SK-N-SH (cell line): Measurements from ENCODE around the gene MXRA8. TPM values are rescaled to one million over a fixed set of nuclear protein-coding genes. Genes with fewer than 3 reads are reported as not detected.

Experiments
- CTCF ChIA-PET: fragments of 300-600, 350-600 bp; formaldehyde crosslinking; extraction: SDS; loops from one replicate; lab custom pipeline; 2021; lab: Yijun Ruan, JAX
- POLR2A ChIA-PET: fragments of 350-600 bp; sonication (Branson Sonifier 250); formaldehyde crosslinking; extraction: SDS; loops from one replicate; lab custom pipeline; 2020; ENCODE audit warnings: antibody characterized with exemption, inconsistent platforms; lab: Yijun Ruan, JAX
- DNase-seq: peaks from one replicate; pipeline ENCODE4 v3.0.0; 2012
- H2AFZ ChIP-seq: fragments of 200-600 bp; sonication (generic); 2 replicates; pipeline ENCODE4 v1.8.1; 2016; ENCODE audit warnings: antibody characterized with exemption, mild to moderate bottlenecking, low read depth
- H3F3A ChIP-seq: fragments of 200-600 bp; sonication (generic); replicated peaks from 2 replicates; pipeline ENCODE3; 2016; ENCODE audit warnings: antibody characterized with exemption, mild to moderate bottlenecking; ENCODE audit not compliant: insufficient read depth
- H3K27ac ChIP-seq, 2 experiments: fragments of 200-500 bp in 1 of 2; fragments of 200-600 bp in 1 of 2; sonication (Bioruptor generic) in 1 of 2; sonication (generic), shearing (Covaris generic) in 1 of 2; 2 replicates each; pipeline versions ENCODE4 v1.5.1 to v1.6.1; 2014 to 2016; ENCODE audit warnings: low read depth in 2 of 2, inconsistent platforms in 1 of 2, low read length in 1 of 2, mild to moderate bottlenecking in 1 of 2, mixed read lengths in 1 of 2
- H3K27me3 ChIP-seq: fragments of 200-600 bp; sonication (generic), shearing (Covaris generic); 2 replicates; pipeline ENCODE4 v1.6.1; 2016; ENCODE audit warnings: mixed run types; ENCODE audit not compliant: insufficient read depth
- H3K36me3 ChIP-seq, 2 experiments: fragments of 200-500 bp in 1 of 2; fragments of 200-600 bp in 1 of 2; sonication (Bioruptor generic) in 1 of 2; sonication (generic) in 1 of 2; replicated peaks in 1 of 2; 2 replicates each; pipeline versions ENCODE3 to v1.5.1; 2014 to 2016; ENCODE audit warnings: low read length in 1 of 2, mild to moderate bottlenecking in 1 of 2; ENCODE audit not compliant: insufficient read depth in 2 of 2, control insufficient read depth in 1 of 2
- H3K4me1 ChIP-seq, 2 experiments: fragments of 200-500 bp in 1 of 2; fragments of 200-600 bp in 1 of 2; sonication (Bioruptor generic) in 1 of 2; sonication (generic), shearing (Covaris generic) in 1 of 2; 2 replicates each; pipeline versions ENCODE4 v1.5.1 to v1.6.1; 2014 to 2016; ENCODE audit warnings: low read depth in 1 of 2, low read length in 1 of 2, mixed run types in 1 of 2; ENCODE audit not compliant: insufficient read depth in 2 of 2, control insufficient read depth in 1 of 2
- H3K4me2 ChIP-seq: fragments of 200-600 bp; sonication (generic), shearing (Covaris generic); 2 replicates; pipeline ENCODE4 v1.6.1; 2017; ENCODE audit warnings: mixed run types
- H3K4me3 ChIP-seq, 2 experiments: fragments of 200-500 bp in 1 of 2; fragments of 200-600 bp in 1 of 2; sonication (Bioruptor generic) in 1 of 2; sonication (generic), shearing (Covaris generic) in 1 of 2; 2 replicates each; pipeline versions ENCODE4 v1.5.1 to v1.8.1; 2014 to 2016; ENCODE audit warnings: low read depth in 2 of 2, inconsistent platforms in 1 of 2, low read length in 1 of 2, mild to moderate bottlenecking in 1 of 2, mixed read lengths in 1 of 2, moderate library complexity in 1 of 2
- H3K79me2 ChIP-seq: fragments of 200-600 bp; sonication (generic); 2 replicates; pipeline ENCODE4 v1.8.1; 2017; ENCODE audit warnings: mild to moderate bottlenecking; ENCODE audit not compliant: insufficient read depth
- H3K9ac ChIP-seq: fragments of 200-600 bp; sonication (generic); 2 replicates; pipeline ENCODE4 v1.6.1; 2017; ENCODE audit warnings: mixed run types
- H3K9me2 ChIP-seq: fragments of 200-600 bp; sonication (generic); 2 replicates; pipeline ENCODE4 v1.6.1; 2017; ENCODE audit warnings: mixed run types
- H3K9me3 ChIP-seq: fragments of 200-600 bp; sonication (generic); 2 replicates; pipeline ENCODE4 v1.6.1; 2017; ENCODE audit warnings: mixed run types, mild to moderate bottlenecking, moderate library complexity
- H4K20me1 ChIP-seq: fragments of 200-600 bp; sonication (generic); 2 replicates; pipeline ENCODE4 v1.6.1; 2017; ENCODE audit warnings: mild to moderate bottlenecking, mixed run types; ENCODE audit not compliant: insufficient read depth
- CHD2 ChIP-seq: fragments of 150-350 bp; IDR thresholded peaks from 2 replicates; pipeline ENCODE4 v1.6.1; 2018; ENCODE audit warnings: low read length; ENCODE audit not compliant: partially characterized antibody
- CTCF ChIP-seq: fragments of 200-600 bp; sonication (generic); IDR thresholded peaks from 2 replicates; pipeline ENCODE4 v1.6.1; 2017; ENCODE audit warnings: antibody characterized with exemption, mild to moderate bottlenecking, moderate library complexity
- ELF1 ChIP-seq: IDR thresholded peaks from 2 replicates; pipeline ENCODE4 v1.4.0; 2012
- EP300 ChIP-seq, 2 experiments: IDR thresholded peaks; 2 replicates each; pipeline versions ENCODE4 v1.4.0 to v1.6.1; 2012; ENCODE audit warnings: borderline replicate concordance in 1 of 2, low read depth in 1 of 2, low read length in 1 of 2
- FOXM1 ChIP-seq: IDR thresholded peaks from 2 replicates; pipeline ENCODE4 v1.4.0; 2012; ENCODE audit warnings: low read depth, mild to moderate bottlenecking
- GABPA ChIP-seq: IDR thresholded peaks from 2 replicates; pipeline ENCODE4 v1.4.0; 2012; ENCODE audit warnings: low read depth, mild to moderate bottlenecking
- GATA2 ChIP-seq: sonication (generic); formaldehyde crosslinking; IDR thresholded peaks from 2 replicates; pipeline ENCODE4 v1.5.0; 2020; ENCODE audit warnings: mild to moderate bottlenecking, missing genetic modification reagents
- IRF3 ChIP-seq: fragments of 150-350 bp; IDR thresholded peaks from 2 replicates; pipeline ENCODE4 v1.6.1; 2016; ENCODE audit warnings: mild to moderate bottlenecking, low read depth, low read length
- MEF2A ChIP-seq: IDR thresholded peaks from 2 replicates; pipeline ENCODE4 v1.4.0; 2012; ENCODE audit warnings: low read depth, borderline replicate concordance
- NRF1 ChIP-seq: IDR thresholded peaks from 2 replicates; pipeline ENCODE4 v1.6.1; 2012; ENCODE audit warnings: low read depth, mild to moderate bottlenecking, low read length
- RCOR1 ChIP-seq: fragments of 150-350 bp; IDR thresholded peaks from 2 replicates; pipeline ENCODE4 v1.6.1; 2017; ENCODE audit warnings: antibody characterized with exemption, low read length
- REST ChIP-seq: IDR thresholded peaks from 2 replicates; pipeline ENCODE4 v1.6.1; 2012; ENCODE audit warnings: mild to moderate bottlenecking, low read depth, low read length, moderate library complexity
- RFX5 ChIP-seq: IDR thresholded peaks from 2 replicates; pipeline ENCODE4 v1.6.1; 2012; ENCODE audit warnings: mild to moderate bottlenecking, improper control_type of control experiment, low read length
- RXRA ChIP-seq: IDR thresholded peaks from 2 replicates; pipeline ENCODE4 v1.4.0; 2012; ENCODE audit warnings: low read depth, mild to moderate bottlenecking, borderline replicate concordance
- SIN3A ChIP-seq: IDR thresholded peaks from 2 replicates; pipeline ENCODE4 v1.6.1; 2012; ENCODE audit warnings: low read depth, mild to moderate bottlenecking, low read length, moderate library complexity, borderline replicate concordance
- TEAD4 ChIP-seq: IDR thresholded peaks from 2 replicates; pipeline ENCODE4 v1.4.0; 2012; ENCODE audit warnings: mild to moderate bottlenecking, borderline replicate concordance; ENCODE audit not compliant: insufficient read depth
- YY1 ChIP-seq: IDR thresholded peaks from 2 replicates; pipeline ENCODE4 v1.4.0; 2012; ENCODE audit warnings: low read depth, mild to moderate bottlenecking
- ZBTB33 ChIP-seq: IDR thresholded peaks from 2 replicates; pipeline ENCODE4 v1.4.0; 2012; ENCODE audit warnings: low read depth, borderline replicate concordance
- WGBS: methylation state at CpG from one replicate; pipeline ENCODE4 v1.1.6; 2017; ENCODE audit warnings: low lambda C conversion rate; 5-methylcytosine and 5-hydroxymethylcytosine counted together
- polyA plus RNA-seq, 3 experiments: library from polyadenylated mRNA; depleted of rRNA; stranded (reverse); fragments of >200 nt; gene quantifications; 2 replicates each; pipeline ENCODE4 v1.2.3, GENCODE V29; 2012
- TF ChIP-seq, protein P1 (sequence below): IDR thresholded peaks from 2 replicates; pipeline ENCODE4; 2012
- TF ChIP-seq, protein P2 (sequence below): IDR thresholded peaks from 2 replicates; pipeline ENCODE4 v1.4.0; 2012; ENCODE audit warnings: low read depth
- TF ChIP-seq, protein P3 (sequence below): IDR thresholded peaks from 2 replicates; pipeline ENCODE4 v1.4.0; 2012; ENCODE audit warnings: low read depth, borderline replicate concordance

The MXRA8 gene
- polyA plus RNA-seq, 1 of the 3 experiments (the other 2 are of a cell fraction), result 2.5 TPM

DNA sequence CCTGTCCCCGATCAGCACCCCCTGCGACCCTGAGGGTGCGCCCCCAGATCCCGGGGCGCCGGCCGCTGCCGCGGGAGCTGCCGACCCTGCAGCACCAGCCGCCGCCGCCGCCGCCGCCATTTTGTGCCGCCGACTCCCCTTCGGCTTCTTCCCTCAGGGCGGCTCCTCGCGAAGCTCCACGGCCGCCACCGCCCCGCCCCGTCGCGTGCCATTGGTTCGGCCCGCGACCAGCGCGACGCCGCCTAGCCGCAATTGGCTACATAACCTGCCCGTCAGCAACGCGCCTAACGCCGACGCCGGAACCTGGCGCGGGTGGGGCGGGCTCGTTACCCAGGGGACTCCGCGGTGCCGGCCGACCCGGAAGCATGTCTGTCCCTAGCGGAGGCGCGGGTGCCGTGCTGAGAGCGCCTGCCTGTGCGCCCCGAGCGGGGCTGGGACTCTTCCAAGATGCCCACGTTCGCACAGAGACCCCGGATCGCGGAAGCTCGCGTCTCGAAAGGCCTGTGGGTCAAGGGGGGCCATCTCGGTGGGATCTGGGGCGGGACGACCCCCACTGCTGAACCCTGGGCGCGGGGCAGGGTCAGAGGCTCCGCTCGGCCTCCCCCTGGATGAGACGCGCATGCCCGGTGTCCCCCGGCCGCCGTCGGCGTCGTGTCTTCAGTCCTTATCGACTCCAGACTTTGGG lies 41.0 kb upstream of the MXRA8 start, which contains the start of gene CCNL2:
Gene CCNL2, minus strand, starts transcription at position 149 of the 685 bp plus-strand sequence. Its CDS starts 29 bp downstream, at position 120.
- H3K9me3 ChIP-seq, result no peaks in the 10 kb centered on the region
- peak; percentile 99 for DNase-seq
- H3F3A ChIP-seq, result peaks cover 28% of the 10 kb centered on the region
- H3K27ac ChIP-seq, result peak within 1 kb of the TSS; percentile 72 to 85
- ChIA-PET POLR2A (interaction anchor here (0.6 to 2.1 kb wide), 6 partner anchors 8 to 28 kb away, joined by 3 to 15 read pairs (median 6); partner anchors contain the start of genes AURKAIP1 and MRPL20), CTCF (interaction anchor here (0.7 to 3.8 kb wide), 8 partner anchors 8 to 219 kb away, joined by 3 to 16 read pairs (median 3); partner anchors contain the start of genes ATAD3A and MRPL20)
- H3K9ac ChIP-seq, result peak within 1 kb of the TSS; percentile 93
- H3K4me2 ChIP-seq, result peak within 1 kb of the TSS; percentile 94
- peaks cover 91% of the 10 kb centered on the region for H3K79me2 ChIP-seq
- peaks cover 24 to 35% of the 10 kb centered on the region in 2 experiments for H3K36me3 ChIP-seq
- peaks cover 6 to 23% of the 10 kb centered on the region in 2 experiments; a peak in 1 of 4 replicates for H3K4me1 ChIP-seq
- H3K9me2 ChIP-seq, result no peaks in the 10 kb centered on the region
- H3K4me3 ChIP-seq, result peak within 1 kb of the TSS; percentile 74 to 78
- H2AFZ ChIP-seq, result peak within 1 kb of the TSS; percentile 63; the same call in 1 of the 2 replicates
- WGBS, result no CpG with 5 or more reads among the region's 86 CpGs
- H3K27me3 ChIP-seq, result no peaks in the 10 kb centered on the region
- no peaks in the 10 kb centered on the region for H4K20me1 ChIP-seq
- peak; percentile 95 for TF ChIP-seq ELF1
- TF ChIP-seq CTCF, result peak; percentile 53
- TF ChIP-seq ZBTB33, result peak; percentile 80
- TF ChIP-seq TEAD4, result no peak
- peak; percentile 52 for TF ChIP-seq NRF1
- TF ChIP-seq YY1, result peak; percentile 91
- TF ChIP-seq REST, result no peak
- no peak for TF ChIP-seq RXRA
- TF ChIP-seq EP300 (IDR thresholded peaks at IDR 0.05; ENCODE audit: borderline replicate concordance in 1 of 2, low read depth in 1 of 2, low read length in 1 of 2), result peak in 1 of 2 experiments; percentile 20; a peak in 1 of 4 replicates
- TF ChIP-seq, protein P1, sequence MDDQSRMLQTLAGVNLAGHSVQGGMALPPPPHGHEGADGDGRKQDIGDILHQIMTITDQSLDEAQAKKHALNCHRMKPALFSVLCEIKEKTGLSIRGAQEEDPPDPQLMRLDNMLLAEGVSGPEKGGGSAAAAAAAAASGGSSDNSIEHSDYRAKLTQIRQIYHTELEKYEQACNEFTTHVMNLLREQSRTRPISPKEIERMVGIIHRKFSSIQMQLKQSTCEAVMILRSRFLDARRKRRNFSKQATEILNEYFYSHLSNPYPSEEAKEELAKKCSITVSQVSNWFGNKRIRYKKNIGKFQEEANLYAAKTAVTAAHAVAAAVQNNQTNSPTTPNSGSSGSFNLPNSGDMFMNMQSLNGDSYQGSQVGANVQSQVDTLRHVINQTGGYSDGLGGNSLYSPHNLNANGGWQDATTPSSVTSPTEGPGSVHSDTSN, result peak; percentile 100
- 0 out of 2 replicates have a peak, but pooled peaks have one; percentile 31 for TF ChIP-seq RFX5
- peak; percentile 91 for TF ChIP-seq IRF3
- TF ChIP-seq, protein P2, sequence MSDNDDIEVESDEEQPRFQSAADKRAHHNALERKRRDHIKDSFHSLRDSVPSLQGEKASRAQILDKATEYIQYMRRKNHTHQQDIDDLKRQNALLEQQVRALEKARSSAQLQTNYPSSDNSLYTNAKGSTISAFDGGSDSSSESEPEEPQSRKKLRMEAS, result peak; percentile 85; the same call in 1 of the 2 replicates
- TF ChIP-seq, protein P3, sequence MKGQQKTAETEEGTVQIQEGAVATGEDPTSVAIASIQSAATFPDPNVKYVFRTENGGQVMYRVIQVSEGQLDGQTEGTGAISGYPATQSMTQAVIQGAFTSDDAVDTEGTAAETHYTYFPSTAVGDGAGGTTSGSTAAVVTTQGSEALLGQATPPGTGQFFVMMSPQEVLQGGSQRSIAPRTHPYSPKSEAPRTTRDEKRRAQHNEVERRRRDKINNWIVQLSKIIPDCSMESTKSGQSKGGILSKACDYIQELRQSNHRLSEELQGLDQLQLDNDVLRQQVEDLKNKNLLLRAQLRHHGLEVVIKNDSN, result no peak
- TF ChIP-seq GABPA, result peak; percentile 89
- peak; percentile 91 for TF ChIP-seq CHD2
- no peak for TF ChIP-seq FOXM1
- TF ChIP-seq RCOR1, result no peak
- no peak for TF ChIP-seq MEF2A
- no peak for TF ChIP-seq SIN3A
- no peak for TF ChIP-seq GATA2 (CRISPR knock-in tag)
